Measurements from ENCODE around the gene GULP1. TPM values are rescaled to one million over a fixed set of nuclear protein-coding genes. Genes with fewer than 3 reads are reported as not detected.
A peak's percentile ranks its signal among the peaks of the same experiment; 100 is the strongest.
"Not testable (repeated sequence)": the region's sequence is repeated elsewhere in the genome, so short reads cannot be mapped to it uniquely, and the experiment has no call there.

Gene GULP1
- total RNA-seq, 1 experiment from 2014 or later: 7.8 TPM

DNA sequence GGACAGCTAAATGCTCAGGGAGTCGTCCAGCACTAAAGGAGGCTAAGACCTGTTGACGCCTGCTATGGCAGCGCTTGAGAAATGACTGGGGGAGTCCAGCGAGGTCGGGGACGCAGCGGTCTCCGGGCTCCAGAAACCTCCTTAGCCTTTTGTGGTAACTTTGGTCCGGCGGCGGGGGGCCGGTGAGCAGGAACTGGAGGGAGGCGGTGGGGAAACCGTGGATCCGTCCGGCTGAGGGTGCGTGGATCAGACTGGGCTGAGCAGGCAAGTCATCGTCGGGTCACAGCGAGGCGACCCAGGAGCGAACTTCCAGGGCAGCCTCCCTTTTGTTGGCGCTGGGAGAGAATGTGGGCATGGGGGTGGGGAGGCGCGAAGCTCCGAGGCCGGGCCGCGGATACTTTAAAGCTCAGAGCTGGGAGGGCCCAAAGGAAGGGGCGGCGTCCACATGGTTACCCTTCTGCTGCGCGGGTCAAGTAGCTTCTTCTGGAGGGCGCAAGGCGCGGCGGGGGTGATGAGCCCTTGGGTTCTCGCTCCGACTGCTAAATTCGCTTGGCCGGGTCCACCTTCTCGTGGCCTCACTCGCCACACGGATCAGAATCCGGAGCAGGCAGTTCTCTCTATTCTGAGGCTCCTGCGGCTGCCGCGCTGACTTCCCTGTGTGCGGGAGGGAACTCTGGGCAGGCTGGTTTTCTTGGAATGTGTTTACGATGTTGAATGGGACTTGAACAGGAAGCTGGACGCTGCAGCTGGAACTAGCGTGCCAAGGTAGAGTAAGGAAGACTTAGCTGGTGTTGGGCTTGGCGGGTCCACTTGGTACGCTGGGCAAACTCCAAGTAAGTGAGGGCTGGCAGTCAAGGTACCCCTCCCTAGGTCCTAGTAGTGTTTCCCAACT is 920 bp downstream of the GULP1 start:
- DNase-seq (ENCODE audit: low spot score): peak; percentile 91

GRCh38 chr2:188293601-188294351 is 2.1 kb downstream of the GULP1 start:
- DNase-seq (ENCODE audit: low spot score): peak; percentile 90

GRCh38 chr2:188294352-188294926 is 2.8 kb downstream of the GULP1 start:
- peak; percentile 58 for DNase-seq (ENCODE audit: low spot score)

- DNase-seq (ENCODE audit: low spot score): peak; percentile 50
Observed at GRCh38 chr2:188295067-188295685, 3.5 kb downstream of the GULP1 start.

GRCh38 chr2:188297978-188298377 is 6.3 kb downstream of the GULP1 start:
- no peak for DNase-seq (ENCODE audit: low spot score)

DNA sequence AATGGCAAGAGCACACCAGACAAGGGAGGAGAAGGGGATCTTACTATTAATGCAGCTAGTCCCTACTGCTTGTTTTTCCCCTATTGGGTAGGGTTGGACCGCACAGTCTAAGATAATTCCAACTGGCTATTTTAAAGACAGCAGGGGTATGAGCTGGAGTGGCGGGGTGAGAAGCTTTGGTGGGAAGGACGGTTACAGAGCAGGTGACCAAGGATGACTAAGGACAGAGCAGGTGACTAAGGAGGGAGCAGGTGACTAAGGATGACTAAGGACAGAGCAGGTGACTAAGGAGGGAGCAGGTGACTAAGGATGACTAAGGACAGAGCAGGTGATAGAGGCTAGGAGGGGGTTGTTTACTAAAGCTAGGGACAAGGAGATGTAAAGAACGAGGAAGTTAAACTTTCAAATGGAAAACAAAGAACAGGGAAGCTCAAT is 7.3 kb downstream of the GULP1 start:
- not testable (repeated sequence) for DNase-seq (ENCODE audit: low spot score)

- DNase-seq (ENCODE audit: low spot score): no peak
Observed at GRCh38 chr2:188303363-188304031, 11.8 kb downstream of the GULP1 start.

DNA sequence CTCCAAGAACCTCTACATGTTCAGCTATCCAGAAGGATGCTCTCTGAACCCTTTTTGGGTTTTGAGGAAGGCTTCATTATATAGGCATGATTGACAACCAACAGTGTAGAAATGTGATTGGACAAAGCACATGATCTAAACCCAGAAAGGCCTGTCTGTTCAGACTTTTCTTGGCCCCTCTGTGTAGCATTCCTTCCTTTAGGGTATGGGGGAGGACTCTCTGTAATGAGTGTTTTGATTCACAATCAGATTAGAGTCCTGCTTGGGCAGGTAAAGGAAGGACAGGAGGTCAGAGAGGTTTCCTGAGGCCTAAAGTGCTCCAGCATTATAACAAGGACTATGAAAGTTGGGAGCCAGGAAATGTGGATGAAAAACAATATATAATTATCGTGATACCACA is 13.6 kb downstream of the GULP1 start:
- no peak for DNase-seq (ENCODE audit: low spot score)

- no peak for DNase-seq (ENCODE audit: low spot score)
Observed at GRCh38 chr2:188306271-188306670, 14.6 kb downstream of the GULP1 start.

DNA sequence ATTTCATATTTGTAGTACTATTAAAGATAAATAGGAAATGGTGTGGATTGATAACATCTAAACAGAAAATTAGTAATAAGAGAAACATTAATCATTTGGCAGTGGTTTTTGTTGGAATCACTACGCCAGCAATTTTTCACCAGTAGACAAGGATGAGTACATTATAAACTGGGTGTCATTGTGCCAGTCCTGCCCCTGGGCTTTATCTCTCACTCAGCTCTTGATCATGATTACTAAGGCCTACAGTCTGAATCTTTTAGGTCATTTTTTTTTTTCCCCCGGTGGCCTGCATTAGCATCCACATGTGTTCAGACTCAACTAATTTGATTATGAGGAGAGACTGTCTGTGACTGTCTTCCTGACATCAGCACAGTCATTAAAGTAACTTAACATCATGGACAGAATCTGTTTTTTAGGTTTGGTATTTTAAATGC is 16.2 kb downstream of the GULP1 start:
- no peak for DNase-seq (ENCODE audit: low spot score)

- no peak for DNase-seq (ENCODE audit: low spot score)
Observed at GRCh38 chr2:188308483-188308882, 16.8 kb downstream of the GULP1 start.

DNA sequence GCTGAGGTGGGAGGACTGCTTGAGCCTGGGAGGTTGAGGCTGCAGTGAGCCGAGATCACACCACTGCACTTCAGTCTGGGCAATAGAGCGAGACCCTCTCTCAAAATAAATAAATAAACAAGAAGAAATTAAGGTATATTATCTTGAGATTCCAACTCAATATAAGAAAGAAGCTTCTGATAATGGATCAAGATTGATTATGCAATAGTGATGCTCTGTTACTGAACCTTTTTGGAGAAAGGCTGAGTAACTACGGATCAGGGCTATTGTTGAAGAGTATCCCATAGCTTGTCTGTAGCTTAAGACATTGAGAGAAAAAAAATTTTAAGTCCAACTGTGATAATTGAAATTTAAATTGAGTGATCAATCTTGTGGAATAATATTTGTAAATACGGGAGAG is 17.7 kb downstream of the GULP1 start:
- DNase-seq (ENCODE audit: low spot score): no peak

DNA sequence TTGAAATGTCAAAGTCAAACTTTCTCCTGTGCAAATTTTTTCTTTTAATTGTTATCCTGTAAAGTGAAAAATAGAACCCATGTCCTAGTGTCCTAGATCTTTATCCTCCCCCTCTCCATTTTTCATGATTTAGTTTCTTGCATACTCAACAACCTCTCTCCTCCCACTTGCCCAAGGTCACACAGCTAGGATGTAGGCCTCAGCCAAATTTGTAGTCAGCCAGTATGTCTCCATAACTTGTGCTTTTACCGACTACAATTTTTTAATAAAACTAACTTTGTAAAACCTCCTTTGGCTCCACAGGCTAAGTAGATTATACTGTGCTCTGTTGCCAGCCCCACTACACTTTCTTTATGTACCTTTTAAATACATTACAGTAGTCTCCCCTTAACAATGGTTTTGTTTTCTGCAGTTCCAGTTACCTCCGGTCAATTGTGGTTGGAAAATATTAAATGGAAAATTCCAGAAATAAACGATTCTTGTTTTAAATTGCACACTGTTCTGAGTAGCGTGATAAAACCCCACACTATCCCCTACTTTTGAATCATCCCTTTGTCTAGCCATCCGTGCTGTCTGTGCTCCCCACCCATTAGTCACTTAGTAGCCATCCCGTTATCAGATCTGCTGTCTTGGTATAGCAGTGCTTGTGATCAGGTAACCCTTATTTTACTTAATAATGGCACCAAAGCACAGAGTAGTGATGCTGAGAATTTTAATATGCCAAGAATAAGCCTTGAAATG is 22.8 kb downstream of the GULP1 start:
- no peak for DNase-seq (ENCODE audit: low spot score)

DNA sequence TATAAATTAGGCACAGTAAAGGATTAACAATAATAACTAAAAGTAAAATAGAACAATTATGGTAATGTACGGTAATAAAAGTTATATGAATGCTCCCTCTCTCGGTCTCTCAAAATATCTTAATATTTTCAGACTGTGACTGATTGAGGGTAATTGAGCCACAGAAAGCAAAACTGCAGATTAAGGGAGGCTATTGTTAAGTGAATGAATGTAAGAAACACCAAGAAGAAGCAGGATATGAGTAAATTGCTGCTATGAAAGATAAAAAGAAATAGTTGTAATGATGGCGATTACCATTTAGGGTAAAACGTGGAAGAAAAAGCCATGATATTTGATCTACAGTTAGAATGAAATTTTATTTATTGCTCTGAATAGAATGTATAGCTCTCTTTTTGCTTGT is 24.1 kb downstream of the GULP1 start:
- no peak for DNase-seq (ENCODE audit: low spot score)

DNA sequence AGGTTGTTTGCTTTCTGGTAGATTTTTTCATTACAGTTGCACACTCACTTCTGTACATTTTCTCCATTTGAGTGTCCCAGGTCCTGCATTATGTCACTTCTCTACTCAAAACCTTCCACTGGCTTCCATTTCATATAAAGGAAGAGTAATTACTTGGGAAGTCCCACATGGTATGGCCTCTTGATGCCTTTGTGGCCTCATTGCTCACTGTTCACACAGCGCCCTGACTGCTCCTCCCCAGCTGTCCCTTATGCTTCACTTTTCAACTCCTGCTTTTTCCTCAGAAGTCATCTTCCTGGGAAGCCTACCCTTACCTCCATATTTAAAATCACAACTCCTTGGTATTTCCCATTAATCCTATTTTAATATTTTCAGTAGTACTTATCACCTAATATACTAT is 24.7 kb downstream of the GULP1 start:
- no peak for DNase-seq (ENCODE audit: low spot score)

DNA sequence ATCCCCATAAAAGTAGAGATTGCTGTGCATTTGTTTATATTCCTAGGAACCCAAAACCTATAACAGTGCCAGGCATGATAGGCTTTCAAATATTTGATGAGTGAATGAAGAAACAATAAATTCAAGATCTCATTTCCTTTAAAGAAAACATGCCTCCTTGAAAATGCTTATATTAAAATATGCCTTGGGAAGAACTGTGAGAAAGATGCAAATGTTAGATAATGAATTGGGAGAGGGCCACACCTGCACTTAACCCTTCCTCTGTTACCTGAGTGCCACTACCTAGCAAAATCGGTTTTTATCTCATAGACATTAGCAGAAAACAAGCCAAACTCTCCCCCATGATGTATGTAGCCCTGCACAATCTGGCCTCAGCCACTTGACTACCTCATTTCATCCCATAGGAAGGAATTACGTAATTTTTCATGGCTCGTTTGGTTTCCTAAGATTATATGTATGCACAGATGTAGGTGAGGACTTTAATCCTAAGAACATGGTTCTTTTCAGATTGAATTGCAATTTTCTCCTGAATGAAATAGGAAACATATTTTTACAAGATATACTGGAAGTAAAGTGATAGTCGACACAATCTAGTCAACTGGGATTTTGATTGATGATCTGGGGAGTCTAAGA is 25.2 kb downstream of the GULP1 start:
- no peak for DNase-seq (ENCODE audit: low spot score)

DNA sequence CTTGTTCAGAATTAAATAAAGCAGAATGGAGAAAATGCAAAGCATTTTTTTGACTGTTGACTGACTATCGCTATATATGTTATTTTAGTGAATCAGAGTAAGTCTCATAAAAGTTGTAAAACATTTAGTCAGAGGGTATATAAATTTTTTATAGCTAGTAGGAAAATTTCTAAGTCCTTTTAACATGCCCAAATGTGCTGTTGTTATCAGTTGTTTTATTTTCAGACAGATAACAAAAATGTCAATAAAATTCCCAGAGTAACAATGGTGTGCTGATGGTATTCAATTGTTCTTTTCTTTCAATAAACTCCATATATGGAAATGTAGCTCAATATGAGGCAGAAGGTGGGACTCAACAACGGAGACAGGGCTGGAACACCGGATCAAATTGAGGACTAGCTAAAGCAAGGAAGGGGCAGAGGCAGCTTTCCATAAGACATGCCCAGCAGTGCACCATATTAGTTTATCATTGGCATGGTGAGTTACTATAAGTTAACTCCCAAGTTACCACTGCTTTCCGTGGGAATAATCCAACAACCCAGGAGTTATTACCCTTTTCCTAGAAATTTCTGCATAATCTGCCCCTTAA is 26.6 kb downstream of the GULP1 start:
- DNase-seq (ENCODE audit: low spot score): peak; percentile 25

DNA sequence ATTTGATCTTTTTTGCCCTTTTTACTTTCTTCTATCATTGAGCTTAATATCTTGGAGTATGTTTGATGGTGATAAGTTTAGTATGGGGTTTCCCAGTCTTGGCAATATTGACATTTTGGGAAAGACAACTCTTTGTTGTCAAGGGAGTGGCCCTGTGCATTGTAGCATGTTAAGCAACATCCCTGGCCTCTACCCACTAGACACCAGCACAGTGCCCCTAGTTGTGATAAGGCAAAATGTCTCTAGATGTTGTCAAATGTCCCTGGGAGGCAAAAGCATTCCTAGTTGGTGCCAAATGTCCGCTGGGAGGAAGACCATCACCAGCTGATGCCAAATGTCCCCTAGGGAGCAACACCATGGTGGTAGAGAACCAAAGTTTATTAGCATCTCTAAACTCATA is 28.2 kb downstream of the GULP1 start:
- no peak for DNase-seq (ENCODE audit: low spot score)

DNA sequence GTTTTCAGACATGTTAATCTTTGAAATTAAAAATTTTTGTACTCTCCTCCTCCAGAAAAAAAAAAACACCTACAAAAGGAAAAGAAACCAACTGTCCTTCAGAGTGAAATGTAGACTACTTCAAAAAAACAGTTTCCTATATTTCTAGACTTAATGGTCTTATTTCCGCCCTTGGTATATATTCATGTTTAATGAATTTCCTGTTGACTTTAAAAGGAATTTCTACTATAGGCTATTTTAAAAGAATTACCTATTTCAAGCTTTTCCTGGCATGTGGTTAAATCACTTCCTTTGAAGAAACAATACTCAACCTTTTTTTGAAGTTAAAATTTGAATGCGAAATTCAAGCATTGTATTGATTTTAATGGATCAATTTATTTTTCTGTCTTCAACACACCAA is 29.2 kb downstream of the GULP1 start:
- DNase-seq (ENCODE audit: low spot score): no peak

All from HT-29 (cell line).